Measurements from ENCODE around the gene LYPD3. TPM values are rescaled to one million over a fixed set of nuclear protein-coding genes. Genes with fewer than 3 reads are reported as not detected.
"Not testable (repeated sequence)": the region's sequence is repeated elsewhere in the genome, so short reads cannot be mapped to it uniquely, and the experiment has no call there.

Gene LYPD3
- total and polyA plus RNA-seq, 10 of the 15 experiments (the other 5 are each of a cell fraction or from before 2014, with no cell fraction given) = 0.03 to 0.28 (median 0.12) TPM; not detected in 6

DNA sequence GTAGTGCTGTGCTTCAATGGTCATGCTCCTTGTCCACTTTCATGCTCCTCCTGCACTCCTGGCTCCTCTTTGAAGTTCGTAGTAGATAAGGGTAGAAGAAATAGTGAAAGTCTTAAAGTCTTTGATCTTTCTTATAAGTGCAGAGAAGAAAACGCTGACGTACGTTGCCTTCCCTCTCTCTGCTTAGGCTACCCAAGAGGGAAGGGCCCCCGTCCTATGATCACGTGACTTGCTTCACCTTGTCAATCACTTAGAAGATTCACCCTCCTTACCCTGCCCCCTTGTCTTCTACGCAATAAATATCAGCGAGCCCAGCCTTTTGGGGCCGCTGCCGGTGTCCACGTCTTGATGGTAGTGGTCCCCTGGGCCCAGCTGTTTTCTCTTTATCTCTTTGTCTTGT lies 28.1 kb downstream of the LYPD3 start:
- H3K36me3 ChIP-seq (ENCODE audit: control insufficient read depth in 2 of 2, insufficient read depth in 2 of 2, low read length in 1 of 2); H4K20me1 ChIP-seq (ENCODE audit: control insufficient read depth, insufficient read depth); intact Hi-C loops (cut with micrococcal nuclease; ENCODE audit: unreplicated experiment); H3K4me2 ChIP-seq (ENCODE audit: control insufficient read depth, insufficient read depth); H3K9me3 ChIP-seq (replicated peaks; ENCODE audit: control insufficient read depth, insufficient read depth, low read length); FAIRE-seq; BruUV-seq (replicated peaks); SMC1A ChIA-PET (ENCODE audit: uncharacterized antibody, unreplicated experiment); RAD21 ChIA-PET (ENCODE audit: unreplicated experiment); H3K4me1 ChIP-seq (ENCODE audit: control insufficient read depth, insufficient read depth, low read length); ATAC-seq; in situ Hi-C loops (cut with MboI); POLR2A ChIA-PET; H2AFZ ChIP-seq (ENCODE audit: control insufficient read depth, low read depth, low read length); DNase-seq (ENCODE audit: low read depth, low spot score); H3K27ac ChIP-seq (ENCODE audit: control insufficient read depth, insufficient read depth); H3K27me3 ChIP-seq (replicated peaks in 1 of 2; ENCODE audit: control insufficient read depth in 2 of 2, insufficient read depth in 2 of 2, low read length in 1 of 2); H3K9ac ChIP-seq (ENCODE audit: control insufficient read depth, insufficient read depth, low read length); H3K79me2 ChIP-seq (ENCODE audit: control insufficient read depth, insufficient read depth, low read length); H3K4me3 ChIP-seq: not testable (repeated sequence)
- 59% methylated on average over 11 of the region's 11 CpGs for WGBS (ENCODE audit: insufficient coverage, insufficient replicate concordance, low lambda C conversion rate, missing lambda C conversion rate)
- CTCF ChIA-PET = interaction anchor here (2.6 to 3.9 kb wide), 2 partner anchors 10 to 82 kb away, joined by 9 to 20 read pairs; no protein-coding TSS in a partner anchor

DNA sequence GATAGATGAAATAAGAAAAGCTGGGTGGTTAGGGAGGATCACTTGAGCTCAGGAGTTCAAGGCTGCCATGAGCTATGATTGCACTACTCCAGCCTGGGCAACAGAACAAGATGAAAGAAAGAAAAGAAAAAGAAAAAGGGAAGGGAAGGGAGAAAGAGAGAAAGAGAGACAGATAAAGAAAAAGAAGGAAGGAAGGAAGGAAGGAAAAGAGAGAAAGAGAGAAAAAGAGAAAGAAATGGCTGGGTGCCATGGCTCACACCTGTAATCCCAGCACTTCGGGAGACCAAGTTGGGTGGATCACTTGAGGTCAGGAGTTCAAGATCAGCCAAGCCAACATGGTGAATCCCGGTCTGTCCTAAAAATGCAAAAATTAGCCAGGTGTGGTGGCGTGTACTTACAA lies 29.6 kb downstream of the LYPD3 start:
- in situ Hi-C loops (cut with MboI) (no loop called here), intact Hi-C loops (cut with micrococcal nuclease; ENCODE audit: unreplicated experiment) (no loop called here)
- Histone ChIP-seq H2AFZ (ENCODE audit: control insufficient read depth, low read depth, low read length) (no peak overlapping the region), H3K27me3 (replicated peaks in 1 of 2; ENCODE audit: control insufficient read depth in 2 of 2, insufficient read depth in 2 of 2, low read length in 1 of 2) (no peaks in the 10 kb centered on the region), H3K9ac (ENCODE audit: control insufficient read depth, insufficient read depth, low read length) (no peak overlapping the region), H3K4me1 (ENCODE audit: control insufficient read depth, insufficient read depth, low read length) (no peaks in the 10 kb centered on the region), H3K4me3 (no peak overlapping the region), H3K4me2 (ENCODE audit: control insufficient read depth, insufficient read depth) (no peak overlapping the region), H3K9me3 (replicated peaks; ENCODE audit: control insufficient read depth, insufficient read depth, low read length) (no peaks in the 10 kb centered on the region; the same call in 2 of the 3 replicates), H3K36me3 (ENCODE audit: control insufficient read depth in 2 of 2, insufficient read depth in 2 of 2, low read length in 1 of 2) (no peaks in the 10 kb centered on the region), H3K27ac (ENCODE audit: control insufficient read depth, insufficient read depth) (no peak overlapping the region), H3K79me2 (ENCODE audit: control insufficient read depth, insufficient read depth, low read length) (no peaks in the 10 kb centered on the region), H4K20me1 (ENCODE audit: control insufficient read depth, insufficient read depth) (no peaks in the 10 kb centered on the region)
- BruUV-seq (replicated peaks) = no TSS peak
- RAD21 ChIA-PET (ENCODE audit: unreplicated experiment) = no interaction called here
- FAIRE-seq (no peak), DNase-seq (ENCODE audit: low read depth, low spot score) (no peak), ATAC-seq (no peak)
- POLR2A ChIA-PET = no interaction called here
- TF ChIP-seq, protein P1, sequence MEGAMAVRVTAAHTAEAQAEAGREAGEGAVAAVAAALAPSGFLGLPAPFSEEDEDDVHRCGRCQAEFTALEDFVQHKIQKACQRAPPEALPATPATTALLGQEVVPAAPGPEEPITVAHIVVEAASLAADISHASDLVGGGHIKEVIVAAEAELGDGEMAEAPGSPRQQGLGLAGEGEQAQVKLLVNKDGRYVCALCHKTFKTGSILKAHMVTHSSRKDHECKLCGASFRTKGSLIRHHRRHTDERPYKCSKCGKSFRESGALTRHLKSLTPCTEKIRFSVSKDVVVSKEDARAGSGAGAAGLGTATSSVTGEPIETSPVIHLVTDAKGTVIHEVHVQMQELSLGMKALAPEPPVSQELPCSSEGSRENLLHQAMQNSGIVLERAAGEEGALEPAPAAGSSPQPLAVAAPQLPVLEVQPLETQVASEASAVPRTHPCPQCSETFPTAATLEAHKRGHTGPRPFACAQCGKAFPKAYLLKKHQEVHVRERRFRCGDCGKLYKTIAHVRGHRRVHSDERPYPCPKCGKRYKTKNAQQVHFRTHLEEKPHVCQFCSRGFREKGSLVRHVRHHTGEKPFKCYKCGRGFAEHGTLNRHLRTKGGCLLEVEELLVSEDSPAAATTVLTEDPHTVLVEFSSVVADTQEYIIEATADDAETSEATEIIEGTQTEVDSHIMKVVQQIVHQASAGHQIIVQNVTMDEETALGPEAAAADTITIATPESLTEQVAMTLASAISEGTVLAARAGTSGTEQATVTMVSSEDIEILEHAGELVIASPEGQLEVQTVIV (IDR thresholded peaks at IDR 0.05; ENCODE audit: borderline replicate concordance, partially characterized antibody) = no peak
- TF ChIP-seq BMI1 (IDR thresholded peaks at IDR 0.05; ENCODE audit: borderline replicate concordance) = no peak
- TF ChIP-seq FOS (IDR thresholded peaks at IDR 0.05; ENCODE audit: borderline replicate concordance, extremely low read depth, insufficient read length) = no peak
- no peak for TF ChIP-seq NR2F1 (conservative IDR thresholded peaks at IDR 0.05)
- SMC1A ChIA-PET (ENCODE audit: uncharacterized antibody, unreplicated experiment) = interaction anchor here (0.6 to 1.7 kb wide), 2 partner anchors 11 to 96 kb away, joined by 3 to 6 read pairs; no protein-coding TSS in a partner anchor
- CTCF ChIA-PET = interaction anchor here (1.5 to 3.9 kb wide), 3 partner anchors 11 to 89 kb away, joined by 6 to 20 read pairs (median 9); no protein-coding TSS in a partner anchor
- 30% methylated on average over 3 of the region's 3 CpGs for WGBS (ENCODE audit: insufficient coverage, insufficient replicate concordance, low lambda C conversion rate, missing lambda C conversion rate)

Measured in GM12878 (cell line).